Gastroesophageal sphincter (tissue), 3 donors: ENCODE results near the gene HLCS.
"Not testable (repeated sequence)": the region's sequence is repeated elsewhere in the genome, so short reads cannot be mapped to it uniquely, and the experiment has no call there.

Experiments used
- CTCF ChIP-seq, 4 experiments: fragments of 200-600 bp in 2 of 4; fragments of 450-650 bp in 2 of 4; sonication (generic) in 1 of 4; IDR thresholded peaks; one replicate each; pipeline ENCODE4 v1.5.1; 2017 to 2019; ENCODE audit warnings: antibody characterized with exemption in 4 of 4, mild to moderate bottlenecking in 2 of 4, moderate library complexity in 2 of 4
- EP300 ChIP-seq: sonication (generic); formaldehyde crosslinking; IDR thresholded peaks from one replicate; pipeline ENCODE4 v1.6.1; 2017; ENCODE audit warnings: antibody characterized with exemption, mild to moderate bottlenecking
- POLR2A ChIP-seq, 2 donors: fragments of 450-650 bp; IDR thresholded peaks; one replicate each; pipeline ENCODE4 v1.6.1; 2017; ENCODE audit warnings: antibody characterized with exemption in 2 of 2, mild to moderate bottlenecking in 2 of 2, moderate library complexity in 1 of 2
- POLR2AphosphoS5 ChIP-seq: sonication (generic); formaldehyde crosslinking; IDR thresholded peaks from one replicate; pipeline ENCODE4 v1.6.1; 2017; ENCODE audit warnings: antibody characterized with exemption

- TF ChIP-seq CTCF (IDR thresholded peaks at IDR 0.05); POLR2A (IDR thresholded peaks at IDR 0.05); POLR2AphosphoS5; EP300: not testable (repeated sequence)
Measured at GRCh38 chr21:37002851-37003250, 36.4 kb upstream of the HLCS start.
